IPS-15b (cell line): ENCODE measurements around the gene MCTP1.
"Not testable (repeated sequence)": the region's sequence is repeated elsewhere in the genome, so short reads cannot be mapped to it uniquely, and the experiment has no call there.

Experiments
- H3K27me3 ChIP-seq: one replicate; pipeline ENCODE4 v1.6.1; 2013; ENCODE audit warnings: low read length; ENCODE audit not compliant: control insufficient read depth, insufficient read depth
- H3K36me3 ChIP-seq: one replicate; pipeline ENCODE4 v1.6.1; 2013; ENCODE audit warnings: low read length; ENCODE audit not compliant: control insufficient read depth, insufficient read depth
- H3K4me1 ChIP-seq: one replicate; pipeline ENCODE4 v1.6.1; 2013; ENCODE audit warnings: mild to moderate bottlenecking, low read length; ENCODE audit not compliant: control insufficient read depth, insufficient read depth
- H3K4me3 ChIP-seq: one replicate; pipeline ENCODE4 v1.5.1; 2013; ENCODE audit warnings: low read depth, low read length
- H3K9ac ChIP-seq: one replicate; pipeline ENCODE4 v1.6.1; 2013; ENCODE audit warnings: low read depth, mild to moderate bottlenecking, low read length
- H3K9me3 ChIP-seq: one replicate; pipeline ENCODE4 v1.6.1; 2013; ENCODE audit warnings: mild to moderate bottlenecking, low read length; ENCODE audit not compliant: control insufficient read depth, insufficient read depth

Gene MCTP1

GRCh38 chr5:95148453-95148852 is 136.4 kb downstream of the MCTP1 start:
- no peaks in the 10 kb centered on the region for H3K4me1 ChIP-seq
- no peak overlapping the region for H3K9ac ChIP-seq
- H3K27me3 ChIP-seq = no peaks in the 10 kb centered on the region
- H3K4me3 ChIP-seq = no peak overlapping the region
- H3K9me3 ChIP-seq = no peaks in the 10 kb centered on the region
- peaks cover 4% of the 10 kb centered on the region for H3K36me3 ChIP-seq

DNA sequence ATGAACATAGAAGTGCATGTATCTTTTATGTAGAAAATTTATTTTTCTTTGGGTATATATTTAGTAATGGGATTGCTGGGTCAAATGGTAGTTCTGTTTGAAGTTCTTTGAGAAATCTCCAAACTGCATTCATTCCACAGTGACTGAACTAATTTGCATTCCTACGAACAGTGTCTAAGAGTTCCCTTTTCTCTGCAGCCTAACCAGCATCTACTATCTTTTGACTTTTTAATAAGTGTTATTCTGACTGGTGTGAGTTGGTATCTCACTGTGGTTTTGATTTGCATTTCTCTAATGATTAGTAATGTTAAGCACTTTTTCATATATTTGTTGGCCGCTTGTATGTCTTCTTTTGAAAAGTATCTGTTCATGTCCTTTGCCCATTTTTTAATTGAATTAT is 141.0 kb downstream of the MCTP1 start:
- H3K27me3 ChIP-seq, H3K4me3 ChIP-seq, H3K9ac ChIP-seq, H3K36me3 ChIP-seq, H3K4me1 ChIP-seq, H3K9me3 ChIP-seq: not testable (repeated sequence)

- H3K36me3 ChIP-seq = no peaks in the 10 kb centered on the region
These were observed 142.7 kb downstream of the MCTP1 start for GRCh38 chr5:95142145-95142544.

GRCh38 chr5:95141141-95141540 is 143.8 kb downstream of the MCTP1 start:
- no peaks in the 10 kb centered on the region for H3K9me3 ChIP-seq
- H3K4me3 ChIP-seq = no peak overlapping the region
- H3K4me1 ChIP-seq = no peaks in the 10 kb centered on the region
- H3K36me3 ChIP-seq = no peaks in the 10 kb centered on the region
- H3K27me3 ChIP-seq = no peaks in the 10 kb centered on the region
- H3K9ac ChIP-seq = no peak overlapping the region

More at GRCh38 chr5:95142145-95142544, 142.7 kb downstream of the MCTP1 start:
- H3K4me1 ChIP-seq = no peaks in the 10 kb centered on the region
- no peak overlapping the region for H3K9ac ChIP-seq
- H3K27me3 ChIP-seq = no peaks in the 10 kb centered on the region
- H3K9me3 ChIP-seq = no peaks in the 10 kb centered on the region
- H3K4me3 ChIP-seq = no peak overlapping the region

DNA sequence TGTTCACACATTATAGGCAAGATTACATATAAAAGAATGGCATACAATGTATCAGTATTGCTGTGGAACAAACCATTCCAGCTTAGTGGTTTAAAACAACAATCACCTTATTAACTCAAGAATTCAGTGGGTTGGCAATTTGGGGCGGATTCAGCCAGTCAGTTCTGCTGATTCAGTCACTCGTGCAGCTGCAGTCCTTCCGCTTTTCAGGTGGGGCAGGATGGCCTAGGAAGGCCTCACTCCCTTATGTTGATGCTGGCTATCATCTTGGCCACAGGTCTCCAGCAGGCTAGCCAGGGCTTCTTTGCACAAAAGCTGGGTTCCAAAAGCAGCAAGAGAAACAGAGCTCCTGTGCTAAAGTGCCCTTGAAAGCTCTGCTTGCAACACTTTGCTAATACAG is 150.6 kb downstream of the MCTP1 start:
- Histone ChIP-seq H3K27me3 (no peaks in the 10 kb centered on the region), H3K9me3 (no peaks in the 10 kb centered on the region), H3K4me3 (no peak overlapping the region), H3K9ac (no peak overlapping the region), H3K36me3 (no peaks in the 10 kb centered on the region), H3K4me1 (no peaks in the 10 kb centered on the region)

DNA sequence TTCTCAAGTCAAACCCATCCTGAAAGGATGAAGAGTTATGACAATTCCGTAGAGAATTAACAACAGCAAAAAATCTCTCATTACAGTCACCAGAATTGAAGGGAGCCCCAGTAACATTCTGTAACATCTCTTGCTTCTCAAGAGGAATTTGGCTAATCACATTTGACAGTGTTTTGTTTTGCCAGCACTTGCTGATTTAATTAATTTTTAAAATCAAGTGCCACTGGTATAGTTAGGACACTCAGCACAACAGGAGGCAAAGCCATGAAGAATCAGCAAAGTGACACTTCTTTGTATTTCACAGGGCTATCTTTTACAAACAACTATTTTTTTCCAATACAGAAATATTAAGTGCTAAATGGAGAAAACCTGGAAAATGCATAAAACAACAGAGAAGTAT is 152.8 kb downstream of the MCTP1 start:
- no peak overlapping the region for H3K4me3 ChIP-seq
- H3K27me3 ChIP-seq = no peaks in the 10 kb centered on the region
- H3K9me3 ChIP-seq = no peaks in the 10 kb centered on the region
- H3K9ac ChIP-seq = no peak overlapping the region
- no peaks in the 10 kb centered on the region for H3K4me1 ChIP-seq
- H3K36me3 ChIP-seq = no peaks in the 10 kb centered on the region

DNA sequence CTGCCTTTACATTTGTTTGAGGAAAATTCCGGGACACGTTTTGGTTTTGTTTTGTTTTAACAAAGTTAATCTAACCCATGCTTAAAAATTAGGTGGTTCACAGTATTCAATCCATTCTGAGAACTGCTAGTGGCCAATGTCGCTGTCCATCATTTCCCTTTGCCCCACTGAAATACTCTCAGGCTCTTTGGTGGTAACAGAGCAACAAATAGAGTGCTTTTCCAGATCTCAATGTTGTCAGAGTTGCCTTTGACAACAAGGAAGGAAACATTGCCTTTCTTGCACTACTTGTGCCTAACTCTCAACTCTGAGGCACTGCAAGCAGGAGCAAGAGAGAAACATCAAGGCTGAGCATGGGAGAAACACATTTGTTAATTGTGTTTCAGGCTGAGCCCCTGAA is 154.0 kb downstream of the MCTP1 start:
- Histone ChIP-seq H3K4me1 (no peaks in the 10 kb centered on the region), H3K9me3 (no peaks in the 10 kb centered on the region), H3K36me3 (no peaks in the 10 kb centered on the region), H3K27me3 (no peaks in the 10 kb centered on the region), H3K9ac (no peak overlapping the region), H3K4me3 (no peak overlapping the region)

DNA sequence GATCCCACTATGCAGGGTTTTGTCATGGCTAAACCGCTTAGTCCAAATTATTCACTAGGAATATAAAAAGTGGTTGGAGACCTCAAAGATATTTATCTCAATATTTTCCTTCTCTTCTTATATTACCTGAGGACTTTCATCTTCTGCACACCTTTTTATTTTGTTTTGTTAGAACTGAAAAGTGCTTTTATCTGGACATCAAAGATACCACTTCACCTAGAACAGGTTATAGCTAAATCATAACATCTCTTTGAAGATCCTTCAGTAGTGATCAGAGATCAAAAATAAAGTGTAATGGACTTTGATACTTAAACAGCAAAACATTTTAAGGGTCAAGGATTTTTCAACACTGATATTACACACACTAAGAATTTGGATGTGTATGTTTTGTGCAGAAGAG is 160.2 kb downstream of the MCTP1 start:
- H3K4me3 ChIP-seq = no peak overlapping the region
- H3K4me1 ChIP-seq = no peaks in the 10 kb centered on the region
- no peaks in the 10 kb centered on the region for H3K27me3 ChIP-seq
- no peaks in the 10 kb centered on the region for H3K9me3 ChIP-seq
- H3K9ac ChIP-seq = no peak overlapping the region
- H3K36me3 ChIP-seq = no peaks in the 10 kb centered on the region

DNA sequence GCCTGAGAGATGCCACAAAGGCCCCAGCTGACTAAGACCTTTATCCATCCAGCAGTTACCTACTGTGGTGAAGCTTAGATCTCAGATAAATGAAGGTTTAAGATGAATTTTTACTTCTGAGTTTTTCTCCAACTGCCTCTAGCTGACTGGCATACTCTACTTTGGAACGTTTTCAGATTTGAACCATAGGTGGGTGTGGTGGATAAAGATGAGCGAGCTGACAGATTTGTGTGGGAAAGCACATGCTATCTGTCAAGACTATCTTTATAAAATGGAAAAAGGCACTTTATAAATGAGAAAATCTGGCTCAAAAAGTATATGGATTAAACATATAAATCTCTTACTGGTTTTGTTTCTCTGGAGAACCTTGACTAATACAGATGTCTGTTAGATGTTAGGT is 160.8 kb downstream of the MCTP1 start:
- Histone ChIP-seq H3K9me3 (no peaks in the 10 kb centered on the region), H3K4me3 (no peak overlapping the region), H3K36me3 (no peaks in the 10 kb centered on the region), H3K4me1 (no peaks in the 10 kb centered on the region), H3K9ac (no peak overlapping the region), H3K27me3 (no peaks in the 10 kb centered on the region)

GRCh38 chr5:95114902-95115301 is 170.0 kb downstream of the MCTP1 start:
- Histone ChIP-seq H3K9me3 (no peaks in the 10 kb centered on the region), H3K36me3 (no peaks in the 10 kb centered on the region), H3K4me3 (no peak overlapping the region)

DNA sequence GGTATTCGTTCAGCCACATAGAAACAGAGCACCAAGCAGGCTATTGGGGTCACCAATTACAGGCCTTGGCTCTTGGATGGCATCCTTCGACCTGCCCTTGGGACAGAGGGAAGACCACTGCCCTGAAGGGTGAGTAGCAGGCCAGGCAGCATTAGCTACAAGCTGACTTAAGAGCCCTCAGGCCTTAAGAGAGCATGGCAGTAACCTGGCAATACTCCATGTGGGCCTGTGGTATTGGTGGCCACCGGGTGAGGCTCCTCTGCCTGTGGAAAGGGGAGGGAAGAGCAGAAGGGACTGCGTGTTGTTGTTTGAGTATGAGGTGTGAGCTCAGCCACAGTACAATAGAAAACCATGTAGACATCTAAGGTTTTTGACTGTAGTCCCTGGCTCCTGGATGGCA is 170.6 kb downstream of the MCTP1 start:
- Histone ChIP-seq H3K9me3 (no peaks in the 10 kb centered on the region), H3K36me3 (no peaks in the 10 kb centered on the region), H3K9ac (no peak overlapping the region), H3K4me3 (no peak overlapping the region), H3K4me1 (no peaks in the 10 kb centered on the region), H3K27me3 (no peaks in the 10 kb centered on the region)

More at GRCh38 chr5:95114902-95115301, 170.0 kb downstream of the MCTP1 start:
- H3K27me3 ChIP-seq = no peaks in the 10 kb centered on the region
- no peak overlapping the region for H3K9ac ChIP-seq
- H3K4me1 ChIP-seq = no peaks in the 10 kb centered on the region

DNA sequence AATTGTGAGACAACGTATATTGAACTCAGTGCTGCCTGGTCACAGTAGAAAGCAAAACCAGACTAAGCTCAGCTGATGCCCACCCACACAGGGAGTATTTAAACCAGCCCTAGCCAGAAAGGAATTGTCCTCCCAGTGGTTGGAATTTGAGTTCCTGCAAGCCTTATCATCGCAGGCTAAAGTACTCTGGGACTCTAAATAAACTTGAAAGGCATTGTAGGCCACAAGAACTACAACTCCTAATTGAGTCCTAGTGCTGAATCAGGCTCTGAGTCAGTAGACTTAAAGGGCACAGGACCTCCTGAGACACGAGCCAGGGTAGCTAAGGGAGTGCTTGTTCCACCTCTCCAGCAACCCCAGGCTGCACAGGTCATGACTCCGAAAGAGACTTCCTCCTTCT is 171.4 kb downstream of the MCTP1 start:
- H3K9me3 ChIP-seq = no peaks in the 10 kb centered on the region
- no peaks in the 10 kb centered on the region for H3K4me1 ChIP-seq
- no peak overlapping the region for H3K4me3 ChIP-seq
- H3K9ac ChIP-seq = no peak overlapping the region
- no peaks in the 10 kb centered on the region for H3K36me3 ChIP-seq
- H3K27me3 ChIP-seq = no peaks in the 10 kb centered on the region

GRCh38 chr5:95111141-95111540 is 173.8 kb downstream of the MCTP1 start:
- no peaks in the 10 kb centered on the region for H3K9me3 ChIP-seq
- no peaks in the 10 kb centered on the region for H3K4me1 ChIP-seq
- H3K27me3 ChIP-seq = no peaks in the 10 kb centered on the region
- H3K4me3 ChIP-seq = no peak overlapping the region
- no peaks in the 10 kb centered on the region for H3K36me3 ChIP-seq
- H3K9ac ChIP-seq = no peak overlapping the region
